Loucy (cell line): ENCODE measurements around the gene SMIM29.
"Not testable (repeated sequence)": the region's sequence is repeated elsewhere in the genome, so short reads cannot be mapped to it uniquely, and the experiment has no call there.

ENCODE experiments used
- H2AFZ ChIP-seq: fragments of 200-600 bp; sonication (generic); 2 replicates; pipeline ENCODE4 v1.6.0; 2016; ENCODE audit warnings: antibody characterized with exemption, mild to moderate bottlenecking, low read length, moderate library complexity
- H3F3A ChIP-seq: fragments of 200-600 bp; 2 replicates; pipeline ENCODE4 v1.6.0; 2016; ENCODE audit warnings: antibody characterized with exemption, low read depth, mild to moderate bottlenecking
- H3K27me3 ChIP-seq: fragments of 200-600 bp; sonication (generic); 2 replicates; pipeline ENCODE4 v1.6.1; 2014; ENCODE audit warnings: low read length, mild to moderate bottlenecking; ENCODE audit not compliant: insufficient read depth, poor library complexity, severe bottlenecking
- H3K36me3 ChIP-seq: fragments of 200-600 bp; sonication (generic); 2 replicates; pipeline ENCODE4 v1.6.1; 2016; ENCODE audit warnings: low read length; ENCODE audit not compliant: insufficient read depth
- H3K4me1 ChIP-seq: fragments of 200-600 bp; sonication (generic); 2 replicates; pipeline ENCODE4 v1.5.1; 2014; ENCODE audit warnings: low read length, mild to moderate bottlenecking; ENCODE audit not compliant: insufficient read depth, poor library complexity, severe bottlenecking
- H3K4me2 ChIP-seq: fragments of 200-600 bp; sonication (generic); 2 replicates; pipeline ENCODE4 v1.6.0; 2014; ENCODE audit warnings: antibody characterized with exemption, low read length, low read depth, mild to moderate bottlenecking; ENCODE audit not compliant: poor library complexity, severe bottlenecking
- H3K4me3 ChIP-seq: fragments of 200-600 bp; sonication (generic); 2 replicates; pipeline ENCODE4 v1.5.1; 2014; ENCODE audit warnings: low read length, mild to moderate bottlenecking, mixed read lengths; ENCODE audit not compliant: poor library complexity, severe bottlenecking
- H3K79me2 ChIP-seq: fragments of 200-600 bp; sonication (generic); 2 replicates; pipeline ENCODE4 v1.6.1; 2014; ENCODE audit warnings: low read length; ENCODE audit not compliant: insufficient read depth
- H3K9ac ChIP-seq: fragments of 200-600 bp; sonication (generic); 2 replicates; pipeline ENCODE4 v1.6.0; 2014; ENCODE audit warnings: mild to moderate bottlenecking, low read depth, low read length, moderate library complexity; ENCODE audit not compliant: poor library complexity, severe bottlenecking
- H3K9me2 ChIP-seq: fragments of 200-600 bp; sonication (generic); replicated peaks from 2 replicates; pipeline ENCODE4 v1.6.1; 2016; ENCODE audit warnings: low read depth, low read length, mixed read lengths
- H3K9me3 ChIP-seq: fragments of 200-600 bp; sonication (generic); 2 replicates; pipeline ENCODE4 v1.6.1; 2014; ENCODE audit warnings: mild to moderate bottlenecking, antibody characterized with exemption, low read length, low read depth; ENCODE audit not compliant: insufficient read depth
- H4K20me1 ChIP-seq: fragments of 200-600 bp; sonication (generic); 2 replicates; pipeline ENCODE4 v1.6.0; 2014; ENCODE audit warnings: antibody characterized with exemption, low read length, mild to moderate bottlenecking; ENCODE audit not compliant: insufficient read depth, poor library complexity, severe bottlenecking
- EZH2phosphoT487 ChIP-seq: fragments of 200-600 bp; IDR thresholded peaks from 2 replicates; pipeline ENCODE4 v1.6.1; 2018; ENCODE audit warnings: antibody characterized with exemption, mild to moderate bottlenecking, moderate library complexity, borderline replicate concordance
- TF ChIP-seq, protein P1 (sequence below): fragments of 200-600 bp; sonication (generic); conservative IDR thresholded peaks from 2 replicates; pipeline ENCODE4 v1.5.1; 2014; ENCODE audit warnings: mild to moderate bottlenecking, antibody characterized with exemption, low read length

Gene SMIM29

DNA sequence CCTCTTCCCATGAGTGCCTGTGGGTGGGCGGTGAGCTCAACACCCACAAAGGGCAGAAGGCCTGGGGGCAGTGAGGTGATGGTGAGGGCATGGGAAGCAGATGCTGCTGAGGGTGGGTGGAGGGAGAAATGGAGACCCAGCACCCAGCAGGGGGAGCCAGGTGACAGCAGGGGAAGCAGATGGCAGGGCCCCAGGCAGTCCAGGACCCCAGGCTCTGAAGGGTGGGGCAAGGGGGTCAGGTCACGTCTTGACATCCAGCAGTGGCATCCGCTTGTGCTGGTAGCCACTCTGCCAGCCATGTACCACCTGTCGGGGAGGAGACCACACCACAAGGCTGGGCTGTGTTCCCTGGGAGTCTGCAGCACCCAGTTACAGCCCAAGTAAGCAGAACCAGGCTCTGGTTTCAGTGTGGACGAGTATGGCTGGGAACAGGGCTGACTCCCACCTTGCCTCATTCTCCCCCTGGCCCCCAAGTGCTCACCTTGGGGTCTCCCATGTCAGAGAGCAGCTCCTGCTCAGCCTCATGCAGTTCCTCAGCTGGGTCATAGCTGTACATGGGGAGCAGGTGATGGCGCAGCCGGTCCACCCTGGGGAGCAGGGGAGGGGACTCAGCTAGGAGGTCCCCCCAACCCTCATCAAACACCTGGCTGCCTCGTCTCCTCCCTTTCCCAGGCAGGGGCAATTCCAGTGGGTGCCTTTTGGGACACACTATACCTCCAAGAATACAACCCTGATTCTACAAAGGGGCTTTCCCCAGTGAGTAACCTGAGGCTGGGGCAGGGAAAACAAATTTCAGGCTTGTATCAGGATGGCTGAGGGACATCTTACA lies 2.0 kb downstream of the SMIM29 start:
- H3F3A ChIP-seq = no peaks in the 10 kb centered on the region
- H3K9ac ChIP-seq = no peak overlapping the region
- H3K36me3 ChIP-seq = peaks cover 24% of the 10 kb centered on the region; the same call in 1 of the 2 replicates
- H4K20me1 ChIP-seq = peaks cover 34% of the 10 kb centered on the region
- H3K4me1 ChIP-seq = peaks cover 16% of the 10 kb centered on the region
- H3K9me3 ChIP-seq = no peaks in the 10 kb centered on the region
- no peaks in the 10 kb centered on the region for H3K27me3 ChIP-seq
- no peaks in the 10 kb centered on the region for H3K9me2 ChIP-seq
- no peak overlapping the region for H3K4me2 ChIP-seq
- no peak overlapping the region for H3K4me3 ChIP-seq
- no peak overlapping the region for H2AFZ ChIP-seq
- no peak for TF ChIP-seq EZH2phosphoT487
- TF ChIP-seq, protein P1, sequence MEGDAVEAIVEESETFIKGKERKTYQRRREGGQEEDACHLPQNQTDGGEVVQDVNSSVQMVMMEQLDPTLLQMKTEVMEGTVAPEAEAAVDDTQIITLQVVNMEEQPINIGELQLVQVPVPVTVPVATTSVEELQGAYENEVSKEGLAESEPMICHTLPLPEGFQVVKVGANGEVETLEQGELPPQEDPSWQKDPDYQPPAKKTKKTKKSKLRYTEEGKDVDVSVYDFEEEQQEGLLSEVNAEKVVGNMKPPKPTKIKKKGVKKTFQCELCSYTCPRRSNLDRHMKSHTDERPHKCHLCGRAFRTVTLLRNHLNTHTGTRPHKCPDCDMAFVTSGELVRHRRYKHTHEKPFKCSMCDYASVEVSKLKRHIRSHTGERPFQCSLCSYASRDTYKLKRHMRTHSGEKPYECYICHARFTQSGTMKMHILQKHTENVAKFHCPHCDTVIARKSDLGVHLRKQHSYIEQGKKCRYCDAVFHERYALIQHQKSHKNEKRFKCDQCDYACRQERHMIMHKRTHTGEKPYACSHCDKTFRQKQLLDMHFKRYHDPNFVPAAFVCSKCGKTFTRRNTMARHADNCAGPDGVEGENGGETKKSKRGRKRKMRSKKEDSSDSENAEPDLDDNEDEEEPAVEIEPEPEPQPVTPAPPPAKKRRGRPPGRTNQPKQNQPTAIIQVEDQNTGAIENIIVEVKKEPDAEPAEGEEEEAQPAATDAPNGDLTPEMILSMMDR = peak; percentile 68
- H3K79me2 ChIP-seq = peaks cover 13% of the 10 kb centered on the region; the same call in 1 of the 2 replicates

- H3K9me2 ChIP-seq = no peaks in the 10 kb centered on the region
- peaks cover 39% of the 10 kb centered on the region for H4K20me1 ChIP-seq
- H3K4me1 ChIP-seq = peaks cover 16% of the 10 kb centered on the region
- no peak overlapping the region for H3K9ac ChIP-seq
- H2AFZ ChIP-seq = no peak overlapping the region
- peaks cover 30% of the 10 kb centered on the region; the same call in 1 of the 2 replicates for H3K36me3 ChIP-seq
- no peaks in the 10 kb centered on the region for H3K27me3 ChIP-seq
- no peaks in the 10 kb centered on the region for H3F3A ChIP-seq
- TF ChIP-seq EZH2phosphoT487 = no peak
- TF ChIP-seq, protein P1 = no peak
- H3K4me3 ChIP-seq = no peak overlapping the region
- H3K4me2 ChIP-seq = no peak overlapping the region
- peaks cover 19% of the 10 kb centered on the region for H3K79me2 ChIP-seq
- no peaks in the 10 kb centered on the region for H3K9me3 ChIP-seq
Observed at GRCh38 chr6:34246249-34246562, 2.6 kb downstream of the SMIM29 start.

DNA sequence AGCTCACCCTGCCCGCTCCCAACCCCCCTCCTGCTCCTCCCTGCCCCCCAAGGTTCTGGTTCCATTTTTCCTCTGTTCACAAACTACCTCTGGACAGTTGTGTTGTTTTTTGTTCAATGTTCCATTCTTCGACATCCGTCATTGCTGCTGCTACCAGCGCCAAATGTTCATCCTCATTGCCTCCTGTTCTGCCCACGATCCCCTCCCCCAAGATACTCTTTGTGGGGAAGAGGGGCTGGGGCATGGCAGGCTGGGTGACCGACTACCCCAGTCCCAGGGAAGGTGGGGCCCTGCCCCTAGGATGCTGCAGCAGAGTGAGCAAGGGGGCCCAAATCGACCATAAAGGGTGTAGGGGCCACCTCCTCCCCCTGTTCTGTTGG lies 3.1 kb downstream of the SMIM29 start:
- not testable (repeated sequence) for H3F3A ChIP-seq, H3K9me2 ChIP-seq, H3K9ac ChIP-seq, H2AFZ ChIP-seq, H3K4me3 ChIP-seq, H3K4me2 ChIP-seq, H3K27me3 ChIP-seq, H3K9me3 ChIP-seq
- H3K79me2 ChIP-seq = peaks cover 24% of the 10 kb centered on the region
- peaks cover 16% of the 10 kb centered on the region for H3K4me1 ChIP-seq
- H4K20me1 ChIP-seq = peaks cover 44% of the 10 kb centered on the region
- H3K36me3 ChIP-seq = peaks cover 34% of the 10 kb centered on the region; the same call in 1 of the 2 replicates

DNA sequence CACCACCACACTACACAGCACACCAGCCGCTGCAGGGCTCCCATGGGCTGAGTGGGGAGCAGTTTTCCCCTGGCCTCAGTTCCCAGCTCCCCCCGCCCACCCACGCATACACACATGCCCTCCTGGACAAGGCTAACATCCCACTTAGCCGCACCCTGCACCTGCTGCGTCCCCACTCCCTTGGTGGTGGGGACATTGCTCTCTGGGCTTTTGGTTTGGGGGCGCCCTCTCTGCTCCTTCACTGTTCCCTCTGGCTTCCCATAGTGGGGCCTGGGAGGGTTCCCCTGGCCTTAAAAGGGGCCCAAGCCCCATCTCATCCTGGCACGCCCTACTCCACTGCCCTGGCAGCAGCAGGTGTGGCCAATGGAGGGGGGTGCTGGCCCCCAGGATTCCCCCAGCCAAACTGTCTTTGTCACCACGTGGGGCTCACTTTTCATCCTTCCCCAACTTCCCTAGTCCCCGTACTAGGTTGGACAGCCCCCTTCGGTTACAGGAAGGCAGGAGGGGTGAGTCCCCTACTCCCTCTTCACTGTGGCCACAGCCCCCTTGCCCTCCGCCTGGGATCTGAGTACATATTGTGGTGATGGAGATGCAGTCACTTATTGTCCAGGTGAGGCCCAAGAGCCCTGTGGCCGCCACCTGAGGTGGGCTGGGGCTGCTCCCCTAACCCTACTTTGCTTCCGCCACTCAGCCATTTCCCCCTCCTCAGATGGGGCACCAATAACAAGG lies 3.6 kb downstream of the SMIM29 start:
- H3F3A ChIP-seq, H3K9me3 ChIP-seq, H3K9me2 ChIP-seq, H3K9ac ChIP-seq, H3K4me3 ChIP-seq, H3K27me3 ChIP-seq, H2AFZ ChIP-seq, H3K4me2 ChIP-seq: not testable (repeated sequence)
- peaks cover 29% of the 10 kb centered on the region for H3K79me2 ChIP-seq
- H4K20me1 ChIP-seq = peaks cover 49% of the 10 kb centered on the region
- peaks cover 36% of the 10 kb centered on the region; the same call in 1 of the 2 replicates for H3K36me3 ChIP-seq
- peaks cover 21% of the 10 kb centered on the region for H3K4me1 ChIP-seq
